ENCODE data around the gene KCTD21.

GRCh38 chr11:78199015-78199652 is 10.7 kb upstream of the KCTD21 start:
- TF ChIP-seq CTCF (IDR thresholded peaks at IDR 0.05) (no peak), POLR2A (IDR thresholded peaks at IDR 0.05) (no peak)
